ENCODE data around the gene NUDT16L1. TPM values are rescaled to one million over a fixed set of nuclear protein-coding genes. Genes with fewer than 3 reads are reported as not detected.

NUDT16L1 gene
- polyA plus RNA-seq, 1 of the 3 experiments (the other 2 are of a cell fraction): 45.8 TPM

GRCh38 chr16:4697848-4698291 lies 4.5 kb downstream of the NUDT16L1 start:
- DNase-seq: no peak
- TF ChIP-seq JUND (IDR thresholded peaks at IDR 0.05) (no peak), RCOR1 (IDR thresholded peaks at IDR 0.05; ENCODE audit: low read length) (no peak), TEAD4 (IDR thresholded peaks at IDR 0.05; ENCODE audit: borderline replicate concordance, insufficient read depth) (no peak), RXRA (IDR thresholded peaks at IDR 0.05; ENCODE audit: borderline replicate concordance, low read depth) (no peak), PBX3 (IDR thresholded peaks at IDR 0.05) (no peak), GATA2 (CRISPR knock-in tag; IDR thresholded peaks at IDR 0.05) (no peak), NFIC (IDR thresholded peaks at IDR 0.05; ENCODE audit: borderline replicate concordance) (no peak), CHD2 (IDR thresholded peaks at IDR 0.05; ENCODE audit: low read length, partially characterized antibody) (no peak), GABPA (IDR thresholded peaks at IDR 0.05; ENCODE audit: low read depth) (no peak), POLR2AphosphoS5 (IDR thresholded peaks at IDR 0.05; ENCODE audit: low read depth, low read length) (no peak; the same call in 1 of the 2 replicates), NRF1 (IDR thresholded peaks at IDR 0.05; ENCODE audit: low read depth, low read length) (no peak), MXI1 (IDR thresholded peaks at IDR 0.05; ENCODE audit: low read depth, low read length) (no peak), SMC3 (IDR thresholded peaks at IDR 0.05; ENCODE audit: low read depth, low read length) (no peak), SIN3A (IDR thresholded peaks at IDR 0.05; ENCODE audit: borderline replicate concordance, low read depth, low read length) (no peak), TAF1 (IDR thresholded peaks at IDR 0.05; ENCODE audit: borderline replicate concordance, low read depth, low read length) (no peak), EZH2phosphoT487 (IDR thresholded peaks at IDR 0.05; ENCODE audit: borderline replicate concordance, low read depth) (no peak), ELF1 (IDR thresholded peaks at IDR 0.05) (no peak)
- TF ChIP-seq, protein P1, sequence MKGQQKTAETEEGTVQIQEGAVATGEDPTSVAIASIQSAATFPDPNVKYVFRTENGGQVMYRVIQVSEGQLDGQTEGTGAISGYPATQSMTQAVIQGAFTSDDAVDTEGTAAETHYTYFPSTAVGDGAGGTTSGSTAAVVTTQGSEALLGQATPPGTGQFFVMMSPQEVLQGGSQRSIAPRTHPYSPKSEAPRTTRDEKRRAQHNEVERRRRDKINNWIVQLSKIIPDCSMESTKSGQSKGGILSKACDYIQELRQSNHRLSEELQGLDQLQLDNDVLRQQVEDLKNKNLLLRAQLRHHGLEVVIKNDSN (IDR thresholded peaks at IDR 0.05; ENCODE audit: borderline replicate concordance, low read depth): no peak
- TF ChIP-seq, protein P2, sequence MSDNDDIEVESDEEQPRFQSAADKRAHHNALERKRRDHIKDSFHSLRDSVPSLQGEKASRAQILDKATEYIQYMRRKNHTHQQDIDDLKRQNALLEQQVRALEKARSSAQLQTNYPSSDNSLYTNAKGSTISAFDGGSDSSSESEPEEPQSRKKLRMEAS (IDR thresholded peaks at IDR 0.05; ENCODE audit: low read depth): no peak
- TF ChIP-seq, protein P3, sequence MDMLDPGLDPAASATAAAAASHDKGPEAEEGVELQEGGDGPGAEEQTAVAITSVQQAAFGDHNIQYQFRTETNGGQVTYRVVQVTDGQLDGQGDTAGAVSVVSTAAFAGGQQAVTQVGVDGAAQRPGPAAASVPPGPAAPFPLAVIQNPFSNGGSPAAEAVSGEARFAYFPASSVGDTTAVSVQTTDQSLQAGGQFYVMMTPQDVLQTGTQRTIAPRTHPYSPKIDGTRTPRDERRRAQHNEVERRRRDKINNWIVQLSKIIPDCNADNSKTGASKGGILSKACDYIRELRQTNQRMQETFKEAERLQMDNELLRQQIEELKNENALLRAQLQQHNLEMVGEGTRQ (IDR thresholded peaks at IDR 0.05; ENCODE audit: borderline replicate concordance, low read depth, low read length): no peak
- Histone ChIP-seq H3K27me3 (ENCODE audit: insufficient read depth) (no peaks in the 10 kb centered on the region), H3K27ac (ENCODE audit: low read depth in 2 of 2, low read length in 1 of 2) (no peak overlapping the region), H3K9ac (no peak overlapping the region), H3K36me3 (replicated peaks in 1 of 2; ENCODE audit: control insufficient read depth in 1 of 2, insufficient read depth in 2 of 2, low read length in 1 of 2) (peaks cover 13 to 76% of the 10 kb centered on the region in 2 experiments), H3K9me2 (no peaks in the 10 kb centered on the region), H4K20me1 (ENCODE audit: insufficient read depth) (no peaks in the 10 kb centered on the region), H3K4me3 (ENCODE audit: low read depth in 2 of 2, low read length in 1 of 2) (no peak overlapping the region), H3F3A (replicated peaks; ENCODE audit: insufficient read depth) (peaks cover 15% of the 10 kb centered on the region), H3K9me3 (no peaks in the 10 kb centered on the region), H3K4me2 (no peak overlapping the region), H3K4me1 (ENCODE audit: control insufficient read depth in 1 of 2, insufficient read depth in 2 of 2, low read depth in 1 of 2, low read length in 1 of 2) (peaks cover 0 to 16% of the 10 kb centered on the region in 2 experiments; a peak in 1 of 4 replicates), H2AFZ (ENCODE audit: low read depth) (no peak overlapping the region), H3K79me2 (ENCODE audit: insufficient read depth) (peaks cover 11% of the 10 kb centered on the region; the same call in 1 of the 2 replicates)
- WGBS (ENCODE audit: low lambda C conversion rate): no CpG with 5 or more reads among the region's 9 CpGs
- POLR2A ChIA-PET: interaction anchor here (0.6 to 1.1 kb wide), 3 partner anchors 23 to 138 kb away, joined by 3 to 4 read pairs (median 4); no protein-coding TSS in a partner anchor
- CTCF ChIA-PET: interaction anchor here (1.0 to 1.2 kb wide), 2 partner anchors 24 to 35 kb away, joined by 3 read pairs; no protein-coding TSS in a partner anchor
